HG03108 (cell line): ENCODE measurements around the gene YIPF7.

Experiments
- ATAC-seq: cut with Tn5 transposase; IDR thresholded peaks from one replicate; pipeline ENCODE4 v1.9.1; 2021; ENCODE audit warnings: moderate library complexity; ENCODE audit not compliant: unreplicated experiment

YIPF7 gene

GRCh38 chr4:44629280-44629866 is 22.1 kb downstream of the YIPF7 start:
- peak; percentile 92 for ATAC-seq

DNA sequence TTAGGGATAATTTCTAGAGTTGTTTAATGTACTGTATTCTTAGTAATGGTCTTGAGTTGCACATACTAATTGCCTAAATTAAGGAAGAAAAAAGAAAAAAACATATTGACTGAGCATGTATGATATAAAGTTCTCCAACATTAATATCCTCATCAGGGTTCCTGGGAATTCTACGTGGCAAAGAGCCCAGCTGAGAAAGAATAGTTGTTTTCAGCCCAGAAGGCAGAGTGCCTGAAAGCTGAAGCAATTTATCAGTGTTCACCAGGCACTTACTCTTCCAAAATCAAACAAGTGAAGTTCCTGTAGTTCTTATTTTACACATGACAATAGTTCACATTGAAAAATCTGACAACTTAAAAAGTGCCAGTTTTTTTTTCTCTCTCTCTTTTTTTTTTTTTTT is 27.7 kb downstream of the YIPF7 start:
- ATAC-seq = no peak

DNA sequence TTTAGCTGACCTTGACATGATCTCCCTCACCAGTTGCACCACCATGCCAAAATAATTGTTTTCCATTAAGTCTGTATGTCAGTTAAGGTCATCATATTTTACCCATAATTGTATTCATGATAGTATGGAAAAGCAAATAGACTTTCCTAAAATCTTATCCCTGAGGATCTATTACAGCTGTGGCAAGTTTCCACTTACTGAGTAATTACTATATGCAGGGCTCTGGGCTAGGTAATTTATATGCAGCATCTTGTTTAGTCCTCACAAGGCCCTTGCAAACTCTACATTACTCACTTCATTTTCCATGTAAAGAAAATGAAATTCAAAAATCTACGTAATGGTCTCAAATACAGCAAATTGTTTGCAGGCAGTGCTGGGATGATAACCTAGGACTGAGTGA is 34.8 kb downstream of the YIPF7 start:
- no peak for ATAC-seq

DNA sequence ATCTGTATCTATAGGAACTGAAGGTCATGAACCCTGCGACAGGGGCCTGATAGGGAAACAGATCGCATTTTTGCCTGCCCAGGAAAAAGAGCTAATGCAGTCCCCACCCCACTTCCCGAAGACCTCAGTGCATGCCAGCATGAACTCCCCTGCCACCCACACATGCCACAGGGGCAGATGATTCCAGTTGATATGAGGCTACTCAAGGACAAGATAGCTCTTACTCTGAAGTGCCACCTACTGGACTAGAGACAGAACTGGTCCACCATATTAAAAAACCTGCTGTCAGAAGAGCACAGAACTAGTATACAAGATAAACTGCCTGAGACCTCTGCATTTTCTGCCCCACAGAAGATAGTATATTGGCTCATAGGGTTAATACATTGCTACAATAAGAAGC is 68.0 kb downstream of the YIPF7 start:
- ATAC-seq = no peak

- ATAC-seq = no peak
Measured at GRCh38 chr4:44580231-44580630, 71.2 kb downstream of the YIPF7 start.

DNA sequence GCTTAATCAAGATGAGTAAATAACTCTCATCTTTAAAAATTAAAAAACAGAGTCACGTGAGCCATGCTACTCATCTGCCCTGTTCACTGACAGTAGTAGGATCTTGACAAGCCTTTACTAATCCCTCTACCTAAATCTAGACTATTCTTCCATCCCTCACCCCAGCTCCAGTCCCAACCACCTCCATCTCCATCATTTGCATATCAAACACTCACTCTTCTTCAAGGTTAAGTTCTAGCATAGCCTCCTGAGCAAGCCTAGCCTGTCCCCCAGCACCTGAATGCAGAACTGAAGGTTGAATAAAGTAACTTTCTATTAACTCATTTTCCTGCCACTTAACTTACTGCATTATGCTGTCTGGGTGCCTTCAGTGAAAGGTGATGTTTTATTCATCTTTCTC is 72.5 kb downstream of the YIPF7 start:
- ATAC-seq = no peak
